ENCODE results near the gene MEA1. TPM values are rescaled to one million over a fixed set of nuclear protein-coding genes. Genes with fewer than 3 reads are reported as not detected.

MEA1 gene
- total RNA-seq, 4 donors from 2014 or later: 51.5 to 71.2 (median 62.8) TPM

- H3K36me3 ChIP-seq: peaks cover 0 to 62% (median 50%) of the 10 kb centered on the region in 4 donors
- WGBS: 12% methylated on average over 15 of the region's 15 CpGs
Measured at GRCh38 chr6:43060034-43060754, 46.4 kb upstream of the MEA1 start.

GRCh38 chr6:43059168-43060033 is 45.7 kb upstream of the MEA1 start, which contains the start of the genes KLC4 and MRPL2:
KLC4 (plus strand) TSS chr6:43059631; CDS start chr6:43061336, 1,705 bp downstream.
MRPL2 (minus strand) TSS chr6:43059434; CDS start chr6:43059381, 53 bp downstream.
- peaks cover 26 to 46% (median 36%) of the 10 kb centered on the region in 4 donors for H3K4me1 ChIP-seq
- DNase-seq (ENCODE audit: extremely low spot score): peak; percentile 100
- H3K27ac ChIP-seq (replicated peaks in 1 of 4): peak within 1 kb of the TSS; percentile 85 to 92 (median 88)
- under 1% methylated on average over 21 of the region's 64 CpGs for WGBS
- no peak for TF ChIP-seq EP300 (IDR thresholded peaks at IDR 0.05)
- peak; percentile 61 for TF ChIP-seq POLR2A (IDR thresholded peaks at IDR 0.05; ENCODE audit: low read depth)
- peak; percentile 93 to 96 for TF ChIP-seq POLR2AphosphoS5 (IDR thresholded peaks at IDR 0.05)
- TF ChIP-seq CTCF (IDR thresholded peaks at IDR 0.05): no peak
- H3K36me3 ChIP-seq: peaks cover 0 to 58% (median 45%) of the 10 kb centered on the region in 4 donors
- peak within 1 kb of the TSS; percentile 65 to 83 (median 72) for H3K4me3 ChIP-seq
- intact Hi-C loops (cut with DNase I): no loop called here
- no peaks in the 10 kb centered on the region for H3K27me3 ChIP-seq
- H3K9me3 ChIP-seq: no peaks in the 10 kb centered on the region

More at GRCh38 chr6:43060034-43060754, 46.4 kb upstream of the MEA1 start:
- intact Hi-C loops (cut with DNase I): no loop called here
- H3K9me3 ChIP-seq: no peaks in the 10 kb centered on the region
- no peak for TF ChIP-seq POLR2AphosphoS5 (IDR thresholded peaks at IDR 0.05)
- TF ChIP-seq POLR2A (IDR thresholded peaks at IDR 0.05; ENCODE audit: low read depth): no peak
- no peak for TF ChIP-seq CTCF (IDR thresholded peaks at IDR 0.05)
- no peak for TF ChIP-seq EP300 (IDR thresholded peaks at IDR 0.05)
- DNase-seq (ENCODE audit: extremely low spot score): no peak
- peaks cover 20 to 40% (median 31%) of the 10 kb centered on the region in 4 donors for H3K4me1 ChIP-seq
- peak overlapping the region; percentile 65 to 83 (median 72) for H3K4me3 ChIP-seq
- peak overlapping the region; percentile 85 to 92 (median 88) for H3K27ac ChIP-seq (replicated peaks in 1 of 4)
- H3K27me3 ChIP-seq: no peaks in the 10 kb centered on the region

GRCh38 chr6:43058531-43058930 is 44.8 kb upstream of the MEA1 start:
- intact Hi-C loops (cut with DNase I): no loop called here
- DNase-seq (ENCODE audit: extremely low spot score): no peak
- Histone ChIP-seq H3K27me3 (no peaks in the 10 kb centered on the region), H3K36me3 (peaks cover 0 to 50% (median 40%) of the 10 kb centered on the region in 4 donors), H3K27ac (replicated peaks in 1 of 4) (peak overlapping the region; percentile 85 to 92 (median 88)), H3K4me3 (peak overlapping the region; percentile 65 to 83 (median 72)), H3K9me3 (no peaks in the 10 kb centered on the region), H3K4me1 (peaks cover 30 to 52% (median 41%) of the 10 kb centered on the region in 4 donors)
- TF ChIP-seq EP300 (IDR thresholded peaks at IDR 0.05): no peak
- no peak for TF ChIP-seq POLR2A (IDR thresholded peaks at IDR 0.05; ENCODE audit: low read depth)
- TF ChIP-seq POLR2AphosphoS5 (IDR thresholded peaks at IDR 0.05): no peak
- no peak for TF ChIP-seq CTCF (IDR thresholded peaks at IDR 0.05)
- 85% methylated on average over 1 of the region's 1 CpG for WGBS

- H3K36me3 ChIP-seq: peaks cover 0 to 40% (median 30%) of the 10 kb centered on the region in 4 donors
- no peak for DNase-seq (ENCODE audit: extremely low spot score)
- no peak overlapping the region for H3K4me3 ChIP-seq
- TF ChIP-seq CTCF (IDR thresholded peaks at IDR 0.05) (no peak), POLR2AphosphoS5 (IDR thresholded peaks at IDR 0.05) (no peak), POLR2A (IDR thresholded peaks at IDR 0.05; ENCODE audit: low read depth) (no peak), EP300 (IDR thresholded peaks at IDR 0.05) (no peak)
- H3K27ac ChIP-seq (replicated peaks in 1 of 4): no peak overlapping the region
- H3K4me1 ChIP-seq: peaks cover 30 to 67% (median 46%) of the 10 kb centered on the region in 4 donors
- H3K9me3 ChIP-seq: no peaks in the 10 kb centered on the region
- 81% methylated on average over 8 of the region's 8 CpGs for WGBS
- intact Hi-C loops (cut with DNase I): no loop called here
- H3K27me3 ChIP-seq: no peaks in the 10 kb centered on the region
Measured at GRCh38 chr6:43055966-43056365, 42.2 kb upstream of the MEA1 start.

All from esophagus muscularis mucosa (tissue), 4 donors.